Measurements from ENCODE around the gene C2orf49.
A peak's percentile ranks its signal among the peaks of the same experiment; 100 is the strongest.

Gene C2orf49

GRCh38 chr2:105383432-105384166 is 46.3 kb downstream of the C2orf49 start:
- DNase-seq (ENCODE audit: low read depth in 3 of 3): no peak

- DNase-seq (ENCODE audit: low read depth in 3 of 3): no peak
Observed at GRCh38 chr2:105384216-105384615, 46.9 kb downstream of the C2orf49 start.

GRCh38 chr2:105384861-105385260 is 47.5 kb downstream of the C2orf49 start:
- no peak for DNase-seq (ENCODE audit: low read depth in 3 of 3)

- no peak for DNase-seq (ENCODE audit: low read depth in 3 of 3)
Observed at GRCh38 chr2:105385731-105386540, 48.6 kb downstream of the C2orf49 start.

- DNase-seq (ENCODE audit: low read depth in 3 of 3): no peak
Observed at GRCh38 chr2:105387225-105387624, 49.9 kb downstream of the C2orf49 start.

GRCh38 chr2:105388971-105389381 is 51.6 kb downstream of the C2orf49 start:
- DNase-seq (ENCODE audit: low read depth in 3 of 3): no peak

GRCh38 chr2:105390454-105390853 is 53.1 kb downstream of the C2orf49 start:
- DNase-seq (ENCODE audit: low read depth in 3 of 3): no peak

GRCh38 chr2:105391058-105391627 is 53.8 kb downstream of the C2orf49 start:
- no peak for DNase-seq (ENCODE audit: low read depth in 3 of 3)

- no peak for DNase-seq (ENCODE audit: low read depth in 3 of 3)
Observed at GRCh38 chr2:105391763-105392662, 54.7 kb downstream of the C2orf49 start.

GRCh38 chr2:105393373-105394055 is 56.2 kb downstream of the C2orf49 start:
- DNase-seq (ENCODE audit: low read depth in 3 of 3): no peak

GRCh38 chr2:105394951-105395611 is 57.7 kb downstream of the C2orf49 start:
- no peak for DNase-seq (ENCODE audit: low read depth in 3 of 3)

- no peak for DNase-seq (ENCODE audit: low read depth in 3 of 3)
Observed at GRCh38 chr2:105395691-105396090, 58.4 kb downstream of the C2orf49 start.

- DNase-seq (ENCODE audit: low read depth in 3 of 3): peak; percentile 9 to 34 (median 21)
Observed at GRCh38 chr2:105396254-105397024, 59.1 kb downstream of the C2orf49 start.

GRCh38 chr2:105397025-105397722 is 59.8 kb downstream of the C2orf49 start:
- no peak for DNase-seq (ENCODE audit: low read depth in 3 of 3)

- no peak for DNase-seq (ENCODE audit: low read depth in 3 of 3)
Observed at GRCh38 chr2:105397953-105398335, 60.6 kb downstream of the C2orf49 start.

- DNase-seq (ENCODE audit: low read depth in 3 of 3): peak; percentile 52 to 53 (median 53)
Observed at GRCh38 chr2:105398336-105399206, 61.2 kb downstream of the C2orf49 start, which contains the start of gene FHL2. Gene FHL2, minus strand, starts transcription at chr2:105399051. Its CDS starts 12,535 bp downstream, at chr2:105386516.

All from stimulated activated CD4-positive, alpha-beta T cell treated with anti-CD3 and anti-CD28 coated beads, TNF-alpha, amount 100 ng/mL, for 4 hours (primary cell).